ENCODE measurements around the gene TBC1D4. TPM values are rescaled to one million over a fixed set of nuclear protein-coding genes. Genes with fewer than 3 reads are reported as not detected.

Gene TBC1D4
- total RNA-seq, 1 donor from 2014 or later = 9.5 TPM

DNA sequence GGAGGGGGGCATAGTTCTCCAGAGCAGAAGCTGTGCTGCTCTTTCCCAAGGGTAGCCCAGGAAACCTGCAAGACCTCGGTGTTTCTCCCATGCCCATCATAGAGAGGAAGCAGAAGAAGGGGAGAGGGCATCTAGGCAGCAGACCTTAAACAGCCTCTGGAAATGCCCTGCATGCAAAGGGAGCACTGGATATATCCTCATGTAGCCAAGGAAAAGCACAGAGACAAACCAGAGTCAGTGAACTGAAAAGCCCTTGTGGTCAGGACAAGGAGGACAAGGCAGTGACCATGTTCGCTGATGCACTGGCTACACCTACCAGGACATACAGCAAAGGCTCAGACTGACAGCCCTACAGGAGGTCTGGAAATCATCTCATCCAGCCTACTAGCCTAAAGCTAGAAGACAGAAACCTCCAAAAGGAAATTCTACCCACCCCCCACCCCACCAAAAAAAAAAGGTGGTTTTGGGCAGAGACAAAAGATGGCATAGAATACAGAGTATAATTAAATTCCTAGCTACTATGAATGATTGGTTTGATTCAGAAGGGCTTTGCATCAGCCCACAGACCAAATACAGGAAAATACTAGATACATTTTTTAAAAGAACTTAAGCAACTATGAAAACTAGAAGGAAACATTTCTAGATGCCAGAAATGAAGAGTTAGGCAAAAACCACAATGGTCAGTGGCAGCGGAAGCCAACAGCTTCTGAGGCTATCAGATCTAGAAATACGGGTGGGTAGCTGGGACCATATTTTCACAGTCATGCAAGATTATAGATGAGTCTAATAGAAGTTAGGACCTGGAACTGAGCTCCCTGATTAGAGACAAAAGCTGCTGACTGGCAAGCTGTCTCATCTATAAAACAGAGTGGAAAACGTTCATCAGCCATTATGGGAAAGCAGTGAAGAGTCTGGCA, 4.4 kb upstream of the TBC1D4 start:
- no peak for DNase-seq (ENCODE audit: low spot score)

GRCh38 chr13:75485286-75486062, 3.5 kb upstream of the TBC1D4 start:
- ATAC-seq (no peak), DNase-seq (ENCODE audit: low spot score) (no peak)

More for the DNA sequence above, 4.4 kb upstream of the TBC1D4 start:
- ATAC-seq = no peak

GRCh38 chr13:75482820-75483079, 781 bp upstream of the TBC1D4 start:
- ATAC-seq = no peak
- DNase-seq (ENCODE audit: low spot score) = no peak

DNA sequence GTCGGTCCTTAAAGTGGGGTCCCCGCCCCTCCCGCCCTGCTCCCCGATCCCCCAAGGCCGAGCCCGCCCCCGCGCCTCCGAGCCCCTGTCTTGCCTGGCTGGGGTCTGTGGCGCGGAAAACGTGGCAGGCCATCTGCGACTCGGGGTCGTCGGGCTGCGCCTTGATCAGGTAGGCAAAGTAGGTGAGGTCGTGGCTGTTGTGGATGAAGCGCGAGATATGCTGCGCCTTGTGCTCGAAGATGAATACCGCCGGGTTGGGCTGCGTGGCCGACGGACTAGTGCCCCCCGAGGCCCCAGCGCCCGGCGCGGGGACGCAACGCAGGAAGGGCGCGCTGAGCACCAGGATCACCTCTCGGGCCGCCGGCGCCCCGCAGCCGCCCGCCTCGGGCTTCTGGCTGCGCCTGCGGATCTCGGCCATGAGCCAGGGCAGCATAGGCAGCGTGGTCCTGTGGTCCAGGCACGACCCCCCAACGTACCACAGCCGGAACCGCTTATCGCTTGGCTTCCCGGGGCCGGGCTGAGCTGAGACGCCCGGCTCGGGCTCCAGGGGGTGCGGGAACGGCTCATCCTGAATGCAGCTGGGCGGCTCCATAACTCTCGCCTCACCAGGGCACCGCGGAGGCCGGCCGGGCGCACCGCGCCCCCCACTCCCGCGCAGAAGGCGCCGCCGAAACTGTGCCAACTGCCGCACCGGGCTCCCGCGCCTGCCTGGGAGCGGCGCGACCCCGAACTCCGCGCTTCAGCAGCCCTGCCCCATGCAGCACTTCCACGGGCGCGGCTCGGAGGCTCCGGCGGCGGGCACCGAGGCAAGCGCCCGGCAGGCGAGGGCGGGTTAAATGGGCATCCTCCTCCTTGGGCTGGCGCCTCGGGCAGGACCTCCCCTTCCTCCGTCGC, 546 bp downstream of the TBC1D4 start:
- no peak for DNase-seq (ENCODE audit: low spot score)
- peak; percentile 62 for ATAC-seq

DNA sequence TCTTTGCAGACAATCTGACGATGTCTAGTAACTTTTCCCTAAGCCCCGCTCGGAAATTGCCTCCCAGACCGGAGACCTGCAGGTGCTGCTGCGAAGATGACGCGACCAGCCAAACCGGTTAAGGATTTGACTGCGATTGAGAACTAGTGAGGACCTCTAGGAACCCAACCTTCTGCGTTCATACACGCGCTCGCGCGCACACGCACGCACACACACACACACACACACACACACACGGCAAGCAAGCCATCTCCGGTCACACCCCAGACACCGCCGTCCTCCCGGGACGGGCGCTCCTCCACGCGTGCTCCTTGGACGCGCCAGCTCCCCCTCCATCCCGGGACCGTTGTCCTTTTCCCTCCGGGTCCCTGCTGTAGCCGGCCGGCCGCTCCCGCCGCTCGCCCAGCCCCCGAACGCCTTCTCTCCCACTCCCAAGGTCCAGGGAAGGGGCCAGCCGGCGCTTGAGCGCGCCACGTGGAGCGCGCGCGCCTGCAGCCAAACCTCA, 1.2 kb downstream of the TBC1D4 start:
- DNase-seq (ENCODE audit: low spot score) (peak; percentile 57), ATAC-seq (peak; percentile 40)

DNA sequence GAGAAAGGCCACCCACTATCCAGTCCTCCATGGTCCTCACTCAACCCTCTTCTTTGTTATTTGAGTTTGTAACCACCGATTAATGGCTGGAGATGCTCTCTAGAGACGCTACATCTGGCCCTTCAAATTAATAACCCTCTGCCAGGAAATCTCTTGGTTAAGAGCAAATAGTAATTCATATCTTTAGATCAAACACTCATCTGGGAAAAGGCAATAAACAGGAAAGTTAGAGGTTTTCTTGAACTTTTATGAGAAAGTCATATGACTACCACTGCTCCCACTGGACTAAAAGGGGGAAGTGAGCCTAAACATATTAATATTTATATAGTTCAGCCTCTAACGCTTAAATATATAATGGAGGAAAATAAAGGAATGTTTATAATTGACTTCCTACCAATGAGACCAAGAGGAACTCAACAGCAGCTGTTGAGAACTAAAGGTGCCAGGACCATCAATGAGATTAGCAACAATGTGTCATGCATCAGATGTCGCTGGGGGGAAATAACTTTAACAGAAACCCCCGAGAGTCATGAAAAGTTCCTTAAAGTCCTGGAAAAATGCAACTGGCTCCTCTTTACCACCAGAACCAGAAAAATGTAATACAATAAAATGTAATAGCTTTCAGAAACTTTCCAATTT, 2.7 kb downstream of the TBC1D4 start:
- no peak for DNase-seq (ENCODE audit: low spot score)
- no peak for ATAC-seq

DNA sequence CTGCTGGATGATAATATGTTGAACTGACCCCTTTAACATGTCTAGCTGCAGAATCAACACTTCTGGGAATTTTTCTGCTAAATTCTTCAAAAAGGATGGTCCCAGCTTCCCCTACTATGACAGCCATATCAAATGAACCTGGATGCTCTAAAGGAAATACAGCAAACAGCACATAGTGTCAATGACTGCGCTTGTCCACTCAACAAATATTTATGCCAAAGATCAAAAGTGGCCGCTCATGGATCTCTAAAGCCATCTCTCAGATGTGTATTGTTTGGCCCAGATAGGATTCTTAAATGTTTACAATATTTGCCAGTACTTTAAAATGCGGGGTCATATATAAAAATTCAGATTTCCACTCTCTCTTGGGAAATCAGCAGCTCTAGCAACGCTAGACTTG, 3.3 kb downstream of the TBC1D4 start:
- no peak for ATAC-seq

DNA sequence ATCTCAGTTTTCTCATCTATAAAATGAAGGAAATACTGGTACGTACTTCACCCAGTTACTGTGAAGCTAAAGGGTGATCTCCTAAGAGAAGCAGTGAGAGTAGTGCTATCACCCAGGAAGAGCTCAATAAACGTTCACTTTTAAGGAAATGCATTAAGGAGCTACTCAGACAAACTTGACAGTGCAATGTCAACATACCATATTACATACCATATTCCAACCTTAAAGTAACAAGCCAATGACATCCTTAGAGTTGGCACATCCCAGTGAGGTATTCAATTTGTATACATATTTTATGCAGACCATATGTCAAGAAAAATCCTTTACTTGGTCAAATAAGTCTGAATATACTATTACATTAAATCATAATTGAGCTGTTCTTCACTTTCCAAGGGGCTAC, 7.0 kb downstream of the TBC1D4 start:
- no peak for ATAC-seq
- DNase-seq (ENCODE audit: low spot score) = no peak

More for the DNA sequence above, 3.3 kb downstream of the TBC1D4 start:
- no peak for DNase-seq (ENCODE audit: low spot score)

DNA sequence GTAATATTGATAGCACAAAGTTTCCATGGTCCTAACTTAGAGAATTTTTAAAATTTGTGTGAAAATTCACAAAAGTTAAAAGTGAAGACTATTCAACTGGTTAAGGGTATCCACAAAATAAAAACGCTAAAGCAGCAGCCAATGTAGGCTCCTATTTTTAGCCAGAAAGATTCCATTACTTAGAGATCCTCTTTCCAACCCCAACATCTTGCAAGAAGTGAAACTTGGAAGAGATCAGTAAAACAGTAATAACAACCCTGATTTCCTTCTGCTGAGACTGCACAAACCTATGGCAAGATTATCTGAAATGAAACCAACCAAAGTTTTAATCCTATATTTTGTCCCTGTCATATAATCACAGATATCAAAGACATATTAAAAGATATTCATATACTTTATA, 8.5 kb downstream of the TBC1D4 start:
- DNase-seq (ENCODE audit: low spot score) (no peak), ATAC-seq (no peak)

DNA sequence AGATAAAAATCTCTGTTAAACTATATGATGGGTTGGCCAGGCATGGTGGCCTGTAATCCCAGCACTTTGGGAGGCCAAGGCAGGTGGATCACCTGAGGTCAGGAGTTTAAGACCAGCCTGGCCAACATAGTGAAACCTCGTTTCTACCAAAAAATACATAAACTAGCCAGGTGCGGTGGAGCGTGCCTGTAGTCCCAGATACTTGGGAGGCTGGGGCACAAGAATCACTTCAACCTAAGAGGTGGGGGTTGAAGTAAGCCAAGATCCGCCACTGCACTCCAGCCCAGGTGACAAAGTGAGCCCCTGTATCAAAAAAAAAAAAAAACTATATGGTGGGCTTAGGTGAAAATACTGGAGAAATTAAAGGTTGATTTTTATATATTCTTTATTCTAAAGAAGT, 11.3 kb downstream of the TBC1D4 start:
- ATAC-seq (no peak), DNase-seq (ENCODE audit: low spot score) (no peak)

DNA sequence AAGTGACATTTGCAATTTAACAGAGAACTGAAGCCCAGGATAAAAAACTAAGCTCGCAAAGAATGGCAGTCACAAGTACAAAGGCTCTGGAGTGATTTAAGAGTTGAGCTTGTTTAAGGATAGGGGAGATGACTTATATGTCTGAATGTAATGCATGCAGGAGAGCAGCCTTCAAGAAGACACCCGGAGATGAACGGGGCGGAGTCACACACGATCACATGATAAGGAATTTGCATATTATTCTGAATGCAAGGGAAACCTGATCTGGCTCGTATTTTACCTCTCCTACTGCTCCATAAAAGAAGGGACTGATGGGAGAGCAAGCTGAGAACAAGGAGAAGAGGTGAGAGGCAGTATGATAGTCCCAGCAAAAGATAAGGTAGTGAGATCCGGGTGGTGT, 12.9 kb downstream of the TBC1D4 start:
- ATAC-seq (no peak), DNase-seq (ENCODE audit: low spot score) (no peak)

DNA sequence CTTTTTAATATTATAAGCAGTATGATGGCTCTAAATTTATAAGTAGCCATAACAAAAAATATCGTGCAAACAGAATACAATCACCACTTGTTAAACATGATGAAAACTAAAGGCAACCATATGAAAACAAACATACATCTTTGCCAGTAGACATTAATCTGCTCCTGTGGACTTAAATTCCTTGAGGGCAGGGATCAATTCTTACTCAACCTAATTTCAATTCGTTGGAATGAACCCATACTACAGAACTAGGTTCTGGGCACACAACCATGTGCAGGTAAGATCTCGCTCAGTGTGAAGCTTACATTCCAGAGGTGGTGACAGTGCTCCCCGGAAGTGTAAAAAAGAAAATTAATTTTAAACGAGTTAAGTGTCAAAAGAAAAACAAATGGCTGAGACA, 13.4 kb downstream of the TBC1D4 start:
- peak; percentile 43 for ATAC-seq
- no peak for DNase-seq (ENCODE audit: low spot score)

- DNase-seq (ENCODE audit: low spot score) = no peak
Observed at GRCh38 chr13:75468098-75468497, 13.9 kb downstream of the TBC1D4 start.

DNA sequence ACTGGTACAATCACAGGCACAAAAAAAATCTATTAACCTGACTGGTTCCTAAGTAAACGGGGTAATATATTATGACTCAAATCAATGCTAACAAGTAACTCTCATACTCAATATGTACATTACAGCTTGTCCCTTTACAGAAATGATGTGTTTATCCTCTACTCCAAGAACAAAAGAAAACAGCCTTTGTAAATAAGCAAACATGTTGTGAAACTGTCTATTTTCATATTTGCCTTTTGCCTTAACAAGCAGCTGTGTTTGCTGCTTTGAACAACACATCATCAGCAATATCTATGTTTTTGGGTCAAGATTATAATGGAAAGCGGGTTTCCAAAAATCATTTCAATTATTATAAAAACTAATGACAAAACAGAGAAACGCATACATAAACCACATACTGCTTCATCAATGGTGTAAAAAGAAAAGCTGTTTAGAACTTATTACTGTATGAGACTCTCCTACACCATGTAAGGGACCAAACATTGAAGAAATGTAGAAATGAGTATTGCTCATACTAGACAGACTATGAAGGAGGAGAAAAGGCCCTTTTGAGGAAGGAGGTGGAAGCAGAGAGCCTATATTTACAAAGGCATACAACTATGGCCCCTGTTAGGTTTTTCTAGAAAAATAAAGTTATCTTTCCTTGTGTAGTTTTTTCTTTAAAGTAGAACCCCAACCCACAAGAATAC, 14.8 kb downstream of the TBC1D4 start:
- DNase-seq (ENCODE audit: low spot score) (no peak), ATAC-seq (no peak)

More at GRCh38 chr13:75468098-75468497, 13.9 kb downstream of the TBC1D4 start:
- no peak for ATAC-seq

DNA sequence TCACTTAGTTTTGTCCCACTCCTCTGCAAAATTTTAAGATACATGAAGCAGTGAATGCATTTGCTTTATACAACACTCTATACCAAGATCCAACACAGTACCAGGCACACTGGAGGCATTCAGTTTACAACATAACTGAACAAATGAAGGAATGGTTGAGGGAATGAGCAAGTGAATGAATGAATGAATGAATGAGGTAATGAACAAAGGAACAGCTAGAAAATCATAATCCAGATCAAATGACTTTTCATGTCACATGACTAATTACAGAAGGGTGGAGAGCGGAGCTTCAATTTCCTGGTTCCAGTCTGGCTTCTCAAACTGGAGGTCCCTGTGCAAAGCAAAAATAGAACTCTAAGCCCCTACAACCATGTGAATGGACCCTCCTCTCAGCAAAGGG, 16.7 kb downstream of the TBC1D4 start:
- DNase-seq (ENCODE audit: low spot score) (no peak), ATAC-seq (no peak)

GRCh38 chr13:75461314-75461713, 20.7 kb downstream of the TBC1D4 start:
- ATAC-seq (no peak), DNase-seq (ENCODE audit: low spot score) (no peak)

GRCh38 chr13:75460644-75461043, 21.3 kb downstream of the TBC1D4 start:
- no peak for DNase-seq (ENCODE audit: low spot score)
- ATAC-seq = no peak

DNA sequence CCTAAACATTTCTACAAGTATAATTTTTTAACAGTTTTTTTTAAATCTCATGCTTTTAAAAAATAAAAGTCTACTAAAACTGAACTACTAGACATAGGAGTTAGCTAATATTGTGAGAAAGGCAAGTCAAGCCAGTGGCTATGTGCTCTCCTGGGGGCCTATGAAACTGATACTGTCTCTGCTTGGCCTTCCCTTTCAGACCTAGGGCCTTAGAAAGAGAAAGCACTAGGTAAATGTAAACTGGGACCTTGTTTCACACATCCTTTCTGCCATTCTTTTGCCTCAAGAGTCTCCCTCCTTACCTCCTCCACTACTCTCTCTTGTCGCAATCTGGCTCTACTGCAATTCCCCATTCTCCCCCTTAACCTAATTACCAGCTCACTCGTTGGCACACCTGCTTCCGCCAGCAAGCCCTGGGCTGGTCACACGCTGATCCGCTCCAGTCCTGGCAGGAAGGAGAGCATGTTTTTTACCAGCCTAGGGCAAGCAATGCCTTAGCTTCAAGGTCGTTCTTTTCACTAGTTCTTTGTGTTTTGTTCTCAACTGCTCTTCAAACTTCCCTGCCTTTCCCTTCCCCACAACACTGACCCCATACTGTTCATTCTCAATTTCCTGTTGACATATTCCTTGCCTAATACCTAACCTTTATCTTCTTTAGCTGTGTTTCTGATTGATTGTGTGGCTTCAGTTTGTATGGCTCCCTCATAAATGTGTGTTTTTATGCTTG, 23.1 kb downstream of the TBC1D4 start:
- DNase-seq (ENCODE audit: low spot score) (peak; percentile 57), ATAC-seq (peak; percentile 90)

DNA sequence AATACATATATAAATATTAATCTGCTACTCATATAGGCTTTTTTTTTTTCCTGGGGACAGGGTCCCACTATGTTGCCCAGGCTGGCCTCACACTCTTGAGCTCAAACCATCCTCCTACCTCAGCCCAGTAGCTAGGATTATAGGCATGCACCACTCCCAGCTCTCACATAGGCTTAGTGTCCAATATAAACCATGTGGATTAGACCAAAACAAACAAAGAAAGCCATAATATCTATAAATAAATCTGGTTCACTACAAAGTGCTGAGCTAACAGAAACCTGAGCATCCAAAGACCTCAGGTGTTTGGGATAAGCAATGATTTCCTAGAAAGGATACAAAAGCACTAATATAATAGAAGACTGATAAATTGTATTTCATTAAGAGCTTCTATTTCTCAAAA, 26.0 kb downstream of the TBC1D4 start:
- ATAC-seq (no peak), DNase-seq (ENCODE audit: low spot score) (no peak)

Measured in left lobe of liver (tissue), 2 donors.